ENCODE data around the gene PCDHGC4.

- no peak for TF ChIP-seq ZNF318 (CRISPR knock-in tag; IDR thresholded peaks at IDR 0.05)
- no peak for TF ChIP-seq BORCS8-MEF2B (CRISPR knock-in tag; IDR thresholded peaks at IDR 0.05)
- no peak for TF ChIP-seq REST (IDR thresholded peaks at IDR 0.05; ENCODE audit: borderline replicate concordance in 1 of 2, low read depth in 1 of 2, low read length in 2 of 2)
- TF ChIP-seq RFX1 (IDR thresholded peaks at IDR 0.05) = no peak
- no peak for TF ChIP-seq CTCF (CRISPR knock-in tag; IDR thresholded peaks at IDR 0.05)
- no peak for TF ChIP-seq ZNF512B (CRISPR knock-in tag; IDR thresholded peaks at IDR 0.05; ENCODE audit: borderline replicate concordance)
- no peak for TF ChIP-seq NFIC (IDR thresholded peaks at IDR 0.05; ENCODE audit: low read length)
- TF ChIP-seq SIN3A (IDR thresholded peaks at IDR 0.05; ENCODE audit: borderline replicate concordance, low read depth, low read length) = no peak
- TF ChIP-seq POLR2AphosphoS5 (IDR thresholded peaks at IDR 0.05; ENCODE audit: low read depth, low read length) = no peak
- TF ChIP-seq ZNF570 (CRISPR knock-in tag; IDR thresholded peaks at IDR 0.05; ENCODE audit: borderline replicate concordance) = no peak
- no peak for TF ChIP-seq E2F1 (CRISPR knock-in tag; IDR thresholded peaks at IDR 0.05)
- no peak for TF ChIP-seq DRAP1 (CRISPR knock-in tag; IDR thresholded peaks at IDR 0.05)
- no peak for TF ChIP-seq ZNF792 (CRISPR knock-in tag; IDR thresholded peaks at IDR 0.05)
- TF ChIP-seq ELF1 (CRISPR knock-in tag; IDR thresholded peaks at IDR 0.05) = no peak
Observed at GRCh38 chr5:141486091-141486490, 1.3 kb downstream of the PCDHGC4 start.

Measured in HepG2 (cell line).